Body of pancreas (tissue), 4 donors: ENCODE measurements around the gene ATF2. TPM values are rescaled to one million over a fixed set of nuclear protein-coding genes. Genes with fewer than 3 reads are reported as not detected.

Experiments used
- ATAC-seq: fragments of 150-250 bp; one replicate; pipeline ENCODE4 v1.9.1; 2016
- DNase-seq, 4 donors: peaks; one replicate each; pipeline ENCODE4 v3.0.0-alpha.2; 2019
- H3K27ac ChIP-seq, 4 donors: fragments of 200-600 bp; sonication (generic); 1 replicate in 3 of 4; 2 replicates in 1 of 4; pipeline versions ENCODE4 v1.5.1 to v1.6.1; 2016 to 2019; ENCODE audit warnings: mild to moderate bottlenecking in 1 of 4, mixed read lengths in 1 of 4, moderate library complexity in 1 of 4
- H3K27me3 ChIP-seq, 2 donors: fragments of 200-600 bp; sonication (generic); one replicate each; pipeline ENCODE4 v1.6.0; 2016; ENCODE audit warnings: mild to moderate bottlenecking in 1 of 2
- H3K36me3 ChIP-seq, 2 donors: fragments of 200-600 bp; sonication (generic); replicated peaks in 1 of 2; 2 replicates each; pipeline ENCODE4 v1.5.1; 2016; ENCODE audit warnings: low read depth in 2 of 2; ENCODE audit not compliant: insufficient read depth in 1 of 2
- H3K4me1 ChIP-seq: fragments of 200-600 bp; sonication (generic); one replicate; pipeline ENCODE4 v1.6.0; 2016
- H3K4me3 ChIP-seq, 2 donors: fragments of 200-600 bp; sonication (generic); 1 replicate in 1 of 2; 2 replicates in 1 of 2; pipeline ENCODE4 v1.5.1; 2016 to 2019
- H3K9me3 ChIP-seq, 3 donors: fragments of 200-600 bp; sonication (generic); 1 replicate in 2 of 3; 2 replicates in 1 of 3; pipeline ENCODE4 v1.5.1; 2016
- CTCF ChIP-seq, 7 experiments: fragments of 450-650 bp in 4 of 7; fragments of 200-600 bp in 3 of 7; sonication (generic) in 3 of 7; IDR thresholded peaks; one replicate each; pipeline ENCODE4 v1.5.1; 2016 to 2019; ENCODE audit warnings: antibody characterized with exemption in 7 of 7
- POLR2A ChIP-seq, 3 donors: fragments of 450-650 bp; IDR thresholded peaks; one replicate each; pipeline ENCODE4 v1.6.1; 2016; ENCODE audit warnings: antibody characterized with exemption in 3 of 3, mild to moderate bottlenecking in 2 of 3
- WGBS, 2 donors: methylation state at CpG; one replicate each; pipeline ENCODE4 v1.1.5; 2017; 5-methylcytosine and 5-hydroxymethylcytosine counted together
- intact Hi-C: fragments of 100-400 bp; cut with DNase I; formaldehyde crosslinking; loops from one replicate; pipeline ENCODE4 v1.15.1; 2023
- total RNA-seq, 2 donors: library from RNA; depleted of rRNA; stranded (reverse); fragments of >200 nt; gene quantifications; one replicate each; pipeline ENCODE4 v1.1.0, GENCODE V29; 2016

ATF2 gene
- total RNA-seq, 2 donors from 2014 or later, result 24.6 to 48.1 TPM

DNA sequence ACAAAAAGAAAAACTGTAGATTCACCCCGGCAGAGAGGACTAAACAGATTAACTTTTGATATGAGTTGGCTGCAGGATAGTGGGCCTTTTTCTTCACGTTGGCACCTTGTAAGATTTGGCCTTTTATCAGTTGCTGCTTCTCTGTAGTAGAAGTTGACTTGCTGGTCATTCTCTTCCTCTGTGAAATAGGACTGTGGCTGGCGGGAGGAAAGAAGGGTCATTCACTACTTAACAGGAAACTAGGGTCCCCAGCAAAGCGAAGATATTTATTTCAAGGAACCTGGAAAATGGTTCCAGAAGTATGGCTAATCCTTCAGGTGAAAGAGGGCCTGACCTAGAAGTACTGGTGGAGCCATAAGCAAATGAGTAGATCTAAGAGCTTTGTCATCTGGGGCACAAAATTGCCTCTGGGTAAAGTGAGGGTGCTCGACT is 13.9 kb upstream of the ATF2 start:
- 43 to 49% methylated on average over 5 of the region's 5 CpGs for WGBS, 2 donors
- ATAC-seq, result no peak
- H3K27ac ChIP-seq, result peak overlapping the region in 3 of 4 donors; percentile 79 to 85 (median 84)
- H3K4me3 ChIP-seq, result peak overlapping the region in 1 of 2 donors; percentile 79
- H3K27me3 ChIP-seq, result no peaks in the 10 kb centered on the region
- H3K4me1 ChIP-seq, result peaks cover 19% of the 10 kb centered on the region
- H3K36me3 ChIP-seq, result peaks cover 0 to 4% of the 10 kb centered on the region in 2 donors
- H3K9me3 ChIP-seq, result no peaks in the 10 kb centered on the region
- DNase-seq, result no peak
- no peak for TF ChIP-seq POLR2A (IDR thresholded peaks at IDR 0.05)
- no peak for TF ChIP-seq CTCF (IDR thresholded peaks at IDR 0.05)
- intact Hi-C loops, result no loop called here

- peak within 1 kb of the TSS; percentile 64 to 85 (median 82) for H3K27ac ChIP-seq
- H3K9me3 ChIP-seq, result no peaks in the 10 kb centered on the region
- peak within 1 kb of the TSS; percentile 51 to 79 for H3K4me3 ChIP-seq
- 0% methylated on average over 23 to 53 of the region's 53 CpGs for WGBS, 2 donors
- intact Hi-C loops, result no loop called here
- no peaks in the 10 kb centered on the region for H3K27me3 ChIP-seq
- ATAC-seq, result peak; percentile 98
- peaks cover 19% of the 10 kb centered on the region for H3K4me1 ChIP-seq
- H3K36me3 ChIP-seq, result peaks cover 0 to 4% of the 10 kb centered on the region in 2 donors
- DNase-seq, result peak; percentile 94 to 96 (median 96)
- TF ChIP-seq POLR2A (IDR thresholded peaks at IDR 0.05) (peak; percentile 50 to 83 (median 82)), CTCF (IDR thresholded peaks at IDR 0.05) (peak in 3 of 7 experiments; percentile 13 to 17 (median 15))
Observed at GRCh38 chr2:175181104-175181876, 13.3 kb upstream of the ATF2 start, which contains the start of gene ATP5MC3. TSS of gene ATP5MC3 (minus strand) at chr2:175181710. CDS start at chr2:175181393, 317 bp downstream.

DNA sequence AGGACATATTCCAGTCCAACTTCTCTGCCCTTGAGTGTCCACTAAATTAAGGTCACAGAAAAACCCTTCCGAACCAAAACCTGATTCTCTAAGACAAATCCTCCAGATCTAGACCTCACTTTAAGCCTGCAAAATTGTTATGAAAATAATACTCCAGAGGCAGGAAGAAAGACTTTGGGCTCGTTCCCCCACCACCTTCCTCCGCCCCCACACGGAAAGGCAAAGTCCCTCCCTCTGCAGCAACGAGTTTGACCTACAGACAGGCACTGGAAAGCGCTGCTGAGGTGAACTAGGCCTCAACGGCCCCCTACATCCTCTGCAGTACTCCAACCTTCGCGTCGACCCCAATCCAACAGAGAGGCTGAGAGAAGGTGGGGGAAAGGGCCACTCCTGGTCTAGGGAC is 12.7 kb upstream of the ATF2 start:
- no peak for TF ChIP-seq POLR2A (IDR thresholded peaks at IDR 0.05)
- TF ChIP-seq CTCF (IDR thresholded peaks at IDR 0.05), result no peak
- H3K27ac ChIP-seq, result peak overlapping the region; percentile 64 to 85 (median 82)
- H3K36me3 ChIP-seq, result peaks cover 0 to 4% of the 10 kb centered on the region in 2 donors
- H3K4me1 ChIP-seq, result peaks cover 19% of the 10 kb centered on the region
- 3 to 6% methylated on average over 10 of the region's 10 CpGs for WGBS, 2 donors
- ATAC-seq (peak; percentile 58), DNase-seq (peak in 3 of 4 donors; percentile 25 to 44 (median 38))
- no peaks in the 10 kb centered on the region for H3K27me3 ChIP-seq
- peak overlapping the region; percentile 51 to 79 for H3K4me3 ChIP-seq
- no peaks in the 10 kb centered on the region for H3K9me3 ChIP-seq
- intact Hi-C loops, result no loop called here

DNA sequence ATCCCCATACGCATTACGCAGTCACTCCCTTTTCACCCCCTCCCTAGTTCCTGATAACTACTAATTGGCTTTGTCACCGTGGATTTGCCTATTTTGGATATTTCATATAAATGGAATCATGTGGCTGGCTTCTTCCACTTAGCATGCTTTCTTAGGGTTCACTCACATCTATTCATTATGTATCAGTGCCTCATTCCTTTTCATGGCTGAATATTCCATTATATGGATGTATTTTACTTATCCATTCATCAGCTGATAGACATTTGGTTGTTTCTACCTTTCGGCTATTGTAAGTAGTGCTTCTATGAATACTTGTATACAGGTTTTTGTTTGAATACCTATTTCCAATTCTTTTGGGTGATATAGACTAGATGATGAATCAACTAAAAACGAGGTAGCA is 8.6 kb upstream of the ATF2 start:
- Histone ChIP-seq H3K9me3 (no peaks in the 10 kb centered on the region), H3K27ac (no peak overlapping the region), H3K4me1 (peaks cover 19% of the 10 kb centered on the region), H3K27me3 (no peaks in the 10 kb centered on the region), H3K36me3 (peaks cover 0 to 4% of the 10 kb centered on the region in 2 donors), H3K4me3 (no peak overlapping the region)
- WGBS, 2 donors, result 74% methylated on average over 5 of the region's 5 CpGs
- ATAC-seq (no peak), DNase-seq (no peak)
- TF ChIP-seq POLR2A (IDR thresholded peaks at IDR 0.05) (no peak), CTCF (IDR thresholded peaks at IDR 0.05) (no peak)
- intact Hi-C loops, result no loop called here
